Chondrocyte (in vitro differentiated cells): ENCODE measurements around the gene KCNT1. TPM values are rescaled to one million over a fixed set of nuclear protein-coding genes. Genes with fewer than 3 reads are reported as not detected.

Source experiments
- DNase-seq: peaks from one replicate; pipeline ENCODE4 v3.0.0; 2021; ENCODE audit warnings: mixed read lengths, low spot score
- H3K27ac Mint-ChIP-seq: one replicate; pipeline ENCODE4 v1.8.0; 2021; ENCODE audit warnings: mild to moderate bottlenecking, moderate library complexity, mixed read lengths; ENCODE audit not compliant: unreplicated experiment
- H3K27me3 Mint-ChIP-seq: 2 replicates; pipeline ENCODE4 v1.8.0; 2021; ENCODE audit warnings: low read depth, mixed read lengths
- H3K36me3 Mint-ChIP-seq: 2 replicates; pipeline ENCODE4 v1.8.0; 2021; ENCODE audit warnings: low read depth, mixed read lengths
- H3K4me1 Mint-ChIP-seq: 2 replicates; pipeline ENCODE4 v1.8.0; 2021; ENCODE audit warnings: low read depth, mild to moderate bottlenecking, mixed read lengths
- H3K4me3 Mint-ChIP-seq: one replicate; pipeline ENCODE4 v1.8.0; 2021; ENCODE audit warnings: mild to moderate bottlenecking, moderate library complexity, mixed read lengths; ENCODE audit not compliant: unreplicated experiment
- H3K9me3 Mint-ChIP-seq: 2 replicates; pipeline ENCODE4 v1.8.0; 2021; ENCODE audit warnings: low read depth, mixed read lengths
- total RNA-seq: library from RNA; stranded (reverse); gene quantifications from 3 replicates; pipeline ENCODE4 v1.2.1, GENCODE V29; 2021
- TF ChIP-seq, protein P1 (sequence below): fragments of 200-600 bp; sonication (generic); IDR thresholded peaks from 2 replicates; pipeline ENCODE4 v1.5.0; 2021; ENCODE audit warnings: antibody characterized with exemption, mild to moderate bottlenecking, moderate library complexity

Gene KCNT1
- total RNA-seq, 1 donor from 2014 or later, result not detected

DNA sequence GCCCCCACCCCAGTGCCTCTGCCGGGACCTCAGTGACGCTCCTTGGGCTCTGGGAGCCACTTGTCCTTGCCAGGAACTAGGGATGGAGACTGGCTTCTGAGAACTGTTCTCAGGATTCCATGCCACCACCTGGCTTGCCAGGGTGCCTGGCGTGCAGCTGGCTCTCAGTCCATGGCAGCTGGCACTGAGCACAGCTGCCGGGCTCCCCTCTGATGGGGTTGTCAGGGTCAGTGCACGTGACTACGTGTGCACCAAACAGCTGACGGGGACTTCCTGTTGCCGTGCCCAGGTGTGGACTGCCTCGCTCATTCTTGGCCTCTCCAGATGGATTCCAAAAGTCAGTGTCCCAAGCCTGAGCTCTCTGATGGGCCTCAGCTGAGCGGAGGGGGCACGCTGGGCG, 9.4 kb downstream of the KCNT1 start:
- H3K36me3 Mint-ChIP-seq, result peaks cover 2% of the 10 kb centered on the region
- no peaks in the 10 kb centered on the region for H3K4me1 Mint-ChIP-seq
- H3K4me3 Mint-ChIP-seq, result no peak overlapping the region
- H3K27me3 Mint-ChIP-seq, result peaks cover 58% of the 10 kb centered on the region
- no peaks in the 10 kb centered on the region for H3K9me3 Mint-ChIP-seq
- H3K27ac Mint-ChIP-seq, result no peak overlapping the region
- no peak for DNase-seq
- TF ChIP-seq, protein P1, sequence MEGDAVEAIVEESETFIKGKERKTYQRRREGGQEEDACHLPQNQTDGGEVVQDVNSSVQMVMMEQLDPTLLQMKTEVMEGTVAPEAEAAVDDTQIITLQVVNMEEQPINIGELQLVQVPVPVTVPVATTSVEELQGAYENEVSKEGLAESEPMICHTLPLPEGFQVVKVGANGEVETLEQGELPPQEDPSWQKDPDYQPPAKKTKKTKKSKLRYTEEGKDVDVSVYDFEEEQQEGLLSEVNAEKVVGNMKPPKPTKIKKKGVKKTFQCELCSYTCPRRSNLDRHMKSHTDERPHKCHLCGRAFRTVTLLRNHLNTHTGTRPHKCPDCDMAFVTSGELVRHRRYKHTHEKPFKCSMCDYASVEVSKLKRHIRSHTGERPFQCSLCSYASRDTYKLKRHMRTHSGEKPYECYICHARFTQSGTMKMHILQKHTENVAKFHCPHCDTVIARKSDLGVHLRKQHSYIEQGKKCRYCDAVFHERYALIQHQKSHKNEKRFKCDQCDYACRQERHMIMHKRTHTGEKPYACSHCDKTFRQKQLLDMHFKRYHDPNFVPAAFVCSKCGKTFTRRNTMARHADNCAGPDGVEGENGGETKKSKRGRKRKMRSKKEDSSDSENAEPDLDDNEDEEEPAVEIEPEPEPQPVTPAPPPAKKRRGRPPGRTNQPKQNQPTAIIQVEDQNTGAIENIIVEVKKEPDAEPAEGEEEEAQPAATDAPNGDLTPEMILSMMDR, result no peak

DNA sequence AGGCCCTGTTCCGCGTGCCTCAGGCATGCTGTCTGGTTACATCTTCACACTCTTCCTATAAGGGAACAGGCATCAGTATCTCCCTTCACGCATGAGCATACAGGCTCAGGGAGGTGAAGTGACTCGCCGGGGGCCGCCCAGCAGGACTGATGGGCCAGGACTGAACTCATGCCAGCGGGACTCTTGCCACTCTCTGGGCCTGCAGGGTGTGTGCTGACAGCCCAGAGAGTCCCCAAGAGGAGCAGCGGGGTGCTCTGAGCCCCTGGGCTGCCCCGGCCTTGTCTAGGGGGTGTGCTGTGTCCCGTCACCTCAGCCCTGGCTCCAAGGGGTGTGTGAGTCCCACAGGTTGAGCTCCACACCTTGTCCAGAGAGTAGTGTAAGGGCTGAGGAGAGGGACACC, 9.9 kb downstream of the KCNT1 start:
- Mint-ChIP-seq H3K27me3 (peaks cover 62% of the 10 kb centered on the region), H3K36me3 (peaks cover 2% of the 10 kb centered on the region), H3K4me3 (no peak overlapping the region), H3K9me3 (no peaks in the 10 kb centered on the region), H3K4me1 (no peaks in the 10 kb centered on the region), H3K27ac (no peak overlapping the region)
- no peak for DNase-seq
- TF ChIP-seq, protein P1, result no peak

DNA sequence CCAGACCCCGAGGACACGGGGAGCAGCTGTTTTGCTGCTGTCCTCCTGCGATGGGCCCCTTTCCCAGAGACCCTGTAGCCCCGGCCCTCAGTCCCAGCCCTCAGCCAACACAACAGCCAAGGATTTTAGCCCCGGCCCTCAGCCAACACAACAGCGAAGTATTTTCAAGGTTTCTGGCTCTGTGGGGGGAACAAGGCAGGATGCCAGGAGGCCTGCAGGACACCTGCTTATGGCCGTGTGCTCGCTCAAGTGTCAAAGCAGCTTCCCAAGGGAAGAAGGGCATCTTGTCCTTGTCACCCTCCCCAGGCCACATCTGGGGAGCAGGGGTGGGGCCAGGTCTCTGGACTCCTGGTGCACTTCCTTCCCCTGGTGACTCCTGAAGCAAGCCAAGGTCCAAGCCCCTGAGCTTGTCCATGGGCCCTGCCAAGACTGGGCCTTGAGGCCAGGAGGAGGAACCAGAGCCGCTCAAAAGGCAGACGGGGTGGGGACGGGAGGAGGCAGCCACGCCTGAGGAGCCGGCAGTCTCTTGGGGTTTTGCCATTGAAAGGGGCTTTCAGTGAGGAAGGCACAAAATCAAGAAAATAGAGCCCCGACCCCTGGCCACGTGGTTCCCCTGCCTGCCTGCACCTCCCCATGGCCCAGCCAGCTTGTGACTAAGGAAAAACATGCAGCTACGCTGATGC, 10.8 kb downstream of the KCNT1 start:
- Mint-ChIP-seq H3K36me3 (peaks cover 2% of the 10 kb centered on the region), H3K27ac (no peak overlapping the region), H3K4me3 (no peak overlapping the region), H3K9me3 (no peaks in the 10 kb centered on the region), H3K27me3 (peaks cover 64% of the 10 kb centered on the region), H3K4me1 (no peaks in the 10 kb centered on the region)
- TF ChIP-seq, protein P1, result no peak
- DNase-seq, result no peak

DNA sequence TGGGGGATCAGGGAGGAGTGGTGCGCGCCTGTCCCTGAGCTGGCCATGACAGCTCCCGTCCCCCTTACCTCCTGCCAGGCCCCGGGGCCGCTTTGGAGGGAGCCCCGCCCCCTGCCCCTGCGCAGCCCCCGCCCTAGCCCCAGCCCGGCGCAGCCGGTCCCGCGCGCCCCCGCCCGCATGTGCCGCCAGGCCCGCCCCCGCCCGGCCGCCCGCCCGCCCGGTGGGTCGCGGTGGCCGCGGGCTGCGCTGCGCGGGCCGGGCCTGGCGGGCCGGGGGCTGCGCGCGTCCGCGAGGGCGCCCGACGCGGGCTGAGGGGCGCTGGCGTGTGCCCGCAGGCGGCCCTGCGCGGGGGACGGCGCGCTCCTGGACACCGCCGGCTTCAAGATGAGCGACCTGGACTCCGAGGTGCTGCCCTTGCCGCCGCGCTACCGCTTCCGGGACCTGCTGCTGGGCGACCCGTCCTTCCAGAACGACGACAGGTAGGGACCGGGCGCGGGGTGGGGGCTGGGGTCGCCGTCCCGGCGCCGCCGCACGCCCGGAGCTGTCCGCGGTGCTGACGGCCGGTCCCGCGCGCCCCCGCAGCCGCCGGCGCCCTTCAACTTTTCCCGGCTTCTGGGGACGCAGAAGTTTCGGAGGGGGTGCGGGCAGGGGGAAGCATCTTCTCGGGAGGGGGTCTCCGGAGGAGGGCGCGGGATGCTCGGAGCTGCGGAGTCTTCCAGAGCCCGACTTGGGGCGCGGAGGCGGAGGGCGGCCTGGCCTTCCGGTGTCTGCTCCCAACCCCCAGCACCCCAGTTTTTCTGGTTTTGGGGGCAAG, 12.5 kb downstream of the KCNT1 start:
- H3K27ac Mint-ChIP-seq, result no peak overlapping the region
- H3K4me3 Mint-ChIP-seq, result no peak overlapping the region
- peaks cover 2% of the 10 kb centered on the region for H3K36me3 Mint-ChIP-seq
- no peaks in the 10 kb centered on the region for H3K4me1 Mint-ChIP-seq
- no peak for DNase-seq
- H3K9me3 Mint-ChIP-seq, result no peaks in the 10 kb centered on the region
- H3K27me3 Mint-ChIP-seq, result peaks cover 48% of the 10 kb centered on the region
- TF ChIP-seq, protein P1, result no peak

DNA sequence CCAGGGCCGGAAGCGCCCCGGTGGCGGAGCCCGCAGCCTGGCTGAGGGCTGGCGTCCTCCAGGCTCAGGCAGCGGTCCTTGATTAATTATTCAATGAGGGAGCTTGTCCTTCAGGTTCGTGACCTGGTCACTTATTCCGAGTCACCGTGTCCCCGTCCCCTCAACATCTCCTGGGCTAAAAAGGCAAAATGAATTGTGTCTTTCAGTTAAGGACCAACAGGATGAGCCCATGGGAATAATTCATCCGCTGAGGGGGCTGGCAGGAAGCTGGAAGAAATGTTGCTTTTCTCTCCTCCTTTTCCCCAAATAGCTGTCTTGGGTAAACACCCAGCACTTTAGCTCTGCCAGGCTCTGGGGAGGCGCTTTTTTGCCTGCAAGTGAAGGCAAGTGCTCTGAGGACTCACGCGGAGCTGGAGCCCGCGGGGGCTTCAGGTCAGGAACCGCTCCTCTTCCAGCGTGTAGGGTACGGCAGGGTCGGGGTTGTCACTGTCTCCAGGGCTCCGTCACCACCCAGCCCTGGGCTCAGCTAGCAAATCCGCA, 13.1 kb downstream of the KCNT1 start:
- H3K4me1 Mint-ChIP-seq, result no peaks in the 10 kb centered on the region
- H3K27ac Mint-ChIP-seq, result no peak overlapping the region
- H3K9me3 Mint-ChIP-seq, result no peaks in the 10 kb centered on the region
- TF ChIP-seq, protein P1, result no peak
- no peak overlapping the region for H3K4me3 Mint-ChIP-seq
- no peaks in the 10 kb centered on the region for H3K36me3 Mint-ChIP-seq
- DNase-seq, result no peak
- peaks cover 41% of the 10 kb centered on the region for H3K27me3 Mint-ChIP-seq
